ENCODE measurements around the gene AP1AR. TPM values are rescaled to one million over a fixed set of nuclear protein-coding genes. Genes with fewer than 3 reads are reported as not detected.

Gene AP1AR
- polyA plus RNA-seq, 1 donor = 47.6 TPM

- H3K9me3 ChIP-seq (ENCODE audit: control insufficient read depth, low read depth, low read length) = no peaks in the 10 kb centered on the region
- DNase-seq = no peak
- H3K4me1 ChIP-seq (ENCODE audit: control insufficient read depth, insufficient read depth, low read length) = no peaks in the 10 kb centered on the region
- WGBS (ENCODE audit: insufficient coverage, low lambda C conversion rate) = no CpG with 5 or more reads among the region's 1 CpG
- H3K27me3 ChIP-seq (ENCODE audit: control insufficient read depth, insufficient read depth, low read length) = no peaks in the 10 kb centered on the region
- H3K36me3 ChIP-seq (ENCODE audit: control insufficient read depth, insufficient read depth, low read length) = peaks cover 3% of the 10 kb centered on the region
- no peak overlapping the region for H3K27ac ChIP-seq (ENCODE audit: low read length)
- H3K4me3 ChIP-seq (ENCODE audit: low read length) = no peak overlapping the region
These were observed 20.6 kb downstream of the AP1AR start for GRCh38 chr4:112252234-112252633.

DNA sequence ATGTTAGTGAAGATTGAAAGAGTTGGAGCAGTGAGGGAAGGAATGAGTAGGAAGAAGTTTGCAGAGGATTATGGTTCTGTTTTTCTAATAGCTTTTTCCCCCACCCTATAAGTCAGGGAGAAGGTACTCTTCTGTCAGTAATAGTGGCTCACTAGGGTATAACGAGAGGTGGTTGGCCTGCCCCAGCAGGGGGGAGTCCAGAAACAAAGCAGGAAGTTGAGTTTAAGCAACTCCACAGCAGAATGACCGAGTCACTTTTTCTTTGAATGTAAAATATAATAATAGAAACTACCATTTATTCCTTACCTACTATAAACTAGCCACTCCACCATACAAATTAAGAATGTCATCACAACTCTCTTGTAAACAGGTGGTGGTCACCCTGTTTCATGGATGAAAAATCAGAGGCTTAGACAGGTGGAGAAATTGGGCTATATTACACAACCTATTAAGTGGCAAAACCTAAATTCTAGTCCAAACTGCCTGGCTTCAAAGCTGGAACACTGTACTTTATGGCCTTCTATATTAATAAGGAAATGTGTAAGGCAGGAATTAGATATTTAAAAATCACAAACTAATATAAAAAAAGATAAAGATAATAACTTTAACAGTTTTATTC lies 21.9 kb downstream of the AP1AR start:
- H3K4me3 ChIP-seq (ENCODE audit: low read length) = no peak overlapping the region
- H3K36me3 ChIP-seq (ENCODE audit: control insufficient read depth, insufficient read depth, low read length) = peaks cover 7% of the 10 kb centered on the region
- no peaks in the 10 kb centered on the region for H3K4me1 ChIP-seq (ENCODE audit: control insufficient read depth, insufficient read depth, low read length)
- DNase-seq = no peak
- H3K27me3 ChIP-seq (ENCODE audit: control insufficient read depth, insufficient read depth, low read length) = no peaks in the 10 kb centered on the region
- no peaks in the 10 kb centered on the region for H3K9me3 ChIP-seq (ENCODE audit: control insufficient read depth, low read depth, low read length)
- H3K27ac ChIP-seq (ENCODE audit: low read length) = no peak overlapping the region
- no CpG with 5 or more reads among the region's 2 CpGs for whole genome bisulfite sequencing (ENCODE audit: insufficient coverage, low lambda C conversion rate)

DNA sequence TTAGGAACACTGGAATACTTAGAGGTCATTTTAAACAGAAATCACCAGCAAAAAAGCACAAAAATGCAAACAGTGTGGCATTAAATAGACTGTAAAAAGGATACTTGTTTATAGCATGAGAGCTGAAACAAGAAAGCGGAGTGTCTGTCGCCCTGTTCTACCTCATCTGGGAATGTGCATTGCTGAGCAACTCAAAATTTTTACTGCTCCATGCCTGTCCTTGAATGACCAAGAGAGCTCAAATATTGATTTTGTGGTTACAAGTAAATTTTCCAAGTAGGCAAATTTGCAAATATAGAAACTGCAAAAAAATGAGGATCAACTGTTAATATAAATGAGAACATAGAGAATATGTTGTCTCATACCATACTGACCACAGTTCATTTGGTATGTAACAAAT lies 25.5 kb downstream of the AP1AR start:
- Histone ChIP-seq H3K27ac (ENCODE audit: low read length) (no peak overlapping the region), H3K9me3 (ENCODE audit: control insufficient read depth, low read depth, low read length) (no peaks in the 10 kb centered on the region), H3K4me3 (ENCODE audit: low read length) (no peak overlapping the region), H3K4me1 (ENCODE audit: control insufficient read depth, insufficient read depth, low read length) (no peaks in the 10 kb centered on the region), H3K27me3 (ENCODE audit: control insufficient read depth, insufficient read depth, low read length) (no peaks in the 10 kb centered on the region), H3K36me3 (ENCODE audit: control insufficient read depth, insufficient read depth, low read length) (peaks cover 32% of the 10 kb centered on the region)
- no CpG with 5 or more reads among the region's 2 CpGs for WGBS (ENCODE audit: insufficient coverage, low lambda C conversion rate)
- DNase-seq = no peak

- Histone ChIP-seq H3K27me3 (ENCODE audit: control insufficient read depth, insufficient read depth, low read length) (no peaks in the 10 kb centered on the region), H3K4me1 (ENCODE audit: control insufficient read depth, insufficient read depth, low read length) (no peaks in the 10 kb centered on the region)
- DNase-seq = no peak
These were observed 35.2 kb downstream of the AP1AR start for GRCh38 chr4:112266823-112267222.

DNA sequence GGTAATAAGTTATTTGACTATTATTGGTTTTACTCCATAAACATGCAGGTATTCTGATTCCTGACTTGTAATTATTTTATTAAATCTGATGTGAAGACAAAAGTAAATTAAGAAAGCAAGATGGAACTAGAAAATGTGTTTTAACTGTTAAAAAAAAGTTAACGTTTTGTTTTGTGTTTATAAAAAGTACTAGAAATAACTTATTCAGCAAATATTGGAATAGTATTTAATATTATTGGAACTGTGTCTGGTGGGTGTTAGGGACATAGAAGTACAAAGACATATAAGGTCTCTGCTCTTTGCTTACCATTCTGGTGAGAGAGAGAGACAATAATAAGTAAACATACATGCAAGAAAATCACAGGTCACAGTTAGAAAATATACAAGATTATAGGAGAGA lies 38.5 kb downstream of the AP1AR start:
- WGBS (ENCODE audit: insufficient coverage, low lambda C conversion rate) = 93% methylated on average over 1 of the region's 1 CpG
- no peak for DNase-seq
- Histone ChIP-seq H3K27ac (ENCODE audit: low read length) (no peak overlapping the region), H3K27me3 (ENCODE audit: control insufficient read depth, insufficient read depth, low read length) (no peaks in the 10 kb centered on the region), H3K9me3 (ENCODE audit: control insufficient read depth, low read depth, low read length) (no peaks in the 10 kb centered on the region), H3K4me1 (ENCODE audit: control insufficient read depth, insufficient read depth, low read length) (no peaks in the 10 kb centered on the region), H3K4me3 (ENCODE audit: low read length) (no peak overlapping the region), H3K36me3 (ENCODE audit: control insufficient read depth, insufficient read depth, low read length) (peaks cover 19% of the 10 kb centered on the region)

More at GRCh38 chr4:112266823-112267222, 35.2 kb downstream of the AP1AR start:
- H3K4me3 ChIP-seq (ENCODE audit: low read length) = no peak overlapping the region
- peaks cover 30% of the 10 kb centered on the region for H3K36me3 ChIP-seq (ENCODE audit: control insufficient read depth, insufficient read depth, low read length)
- no peak overlapping the region for H3K27ac ChIP-seq (ENCODE audit: low read length)
- 100% methylated on average over 1 of the region's 2 CpGs for WGBS (ENCODE audit: insufficient coverage, low lambda C conversion rate)
- H3K9me3 ChIP-seq (ENCODE audit: control insufficient read depth, low read depth, low read length) = no peaks in the 10 kb centered on the region

DNA sequence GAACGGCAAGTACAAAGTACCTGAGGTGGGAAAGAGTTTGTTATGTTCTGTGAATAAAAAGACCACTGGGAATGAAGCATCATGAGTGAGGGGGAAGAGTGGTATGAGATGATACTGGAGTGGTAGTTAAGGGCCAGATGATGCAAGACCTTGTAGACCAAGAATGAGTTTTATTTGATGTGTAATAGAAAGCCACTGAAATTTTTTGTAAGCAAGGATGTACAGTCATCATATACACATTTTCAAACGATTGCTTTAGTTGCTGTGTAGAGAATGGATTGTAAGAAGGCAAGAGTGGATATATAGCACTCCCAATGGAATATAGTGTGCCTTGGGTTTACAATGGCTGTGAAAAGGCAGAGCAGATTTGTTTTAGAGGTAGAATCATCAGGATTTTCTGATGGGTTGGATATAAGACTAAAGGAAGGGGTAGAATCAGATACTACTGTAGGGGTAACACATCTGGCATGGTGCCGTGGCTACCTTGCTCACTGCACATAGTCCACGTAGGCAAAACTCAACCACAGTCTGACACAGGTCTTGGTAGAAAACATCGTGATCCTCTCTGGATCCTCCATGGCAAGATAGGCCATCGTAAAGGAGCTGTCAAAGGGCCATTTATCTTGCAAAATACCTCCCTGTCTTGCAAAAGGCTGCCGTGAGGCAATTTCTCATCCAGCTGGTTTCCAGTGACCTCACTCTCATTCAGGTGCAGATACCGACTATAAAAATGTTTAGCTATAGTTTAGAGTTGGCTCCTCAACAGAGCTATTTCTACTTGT lies 39.2 kb downstream of the AP1AR start:
- H3K4me3 ChIP-seq (ENCODE audit: low read length) = no peak overlapping the region
- no peaks in the 10 kb centered on the region for H3K9me3 ChIP-seq (ENCODE audit: control insufficient read depth, low read depth, low read length)
- no peak for DNase-seq
- H3K36me3 ChIP-seq (ENCODE audit: control insufficient read depth, insufficient read depth, low read length) = peaks cover 21% of the 10 kb centered on the region
- H3K4me1 ChIP-seq (ENCODE audit: control insufficient read depth, insufficient read depth, low read length) = no peaks in the 10 kb centered on the region
- H3K27me3 ChIP-seq (ENCODE audit: control insufficient read depth, insufficient read depth, low read length) = no peaks in the 10 kb centered on the region
- no peak overlapping the region for H3K27ac ChIP-seq (ENCODE audit: low read length)
- no CpG with 5 or more reads among the region's 8 CpGs for WGBS (ENCODE audit: insufficient coverage, low lambda C conversion rate)

- 90% methylated on average over 2 of the region's 4 CpGs for WGBS (ENCODE audit: insufficient coverage, low lambda C conversion rate)
- Histone ChIP-seq H3K27me3 (ENCODE audit: control insufficient read depth, insufficient read depth, low read length) (no peaks in the 10 kb centered on the region), H3K4me3 (ENCODE audit: low read length) (no peak overlapping the region), H3K4me1 (ENCODE audit: control insufficient read depth, insufficient read depth, low read length) (no peaks in the 10 kb centered on the region), H3K27ac (ENCODE audit: low read length) (no peak overlapping the region), H3K9me3 (ENCODE audit: control insufficient read depth, low read depth, low read length) (no peaks in the 10 kb centered on the region), H3K36me3 (ENCODE audit: control insufficient read depth, insufficient read depth, low read length) (peaks cover 25% of the 10 kb centered on the region)
- DNase-seq = no peak
These were observed 40.7 kb downstream of the AP1AR start for GRCh38 chr4:112272292-112272691.

GRCh38 chr4:112274959-112275358 lies 43.4 kb downstream of the AP1AR start:
- no peaks in the 10 kb centered on the region for H3K9me3 ChIP-seq (ENCODE audit: control insufficient read depth, low read depth, low read length)
- H3K27me3 ChIP-seq (ENCODE audit: control insufficient read depth, insufficient read depth, low read length) = no peaks in the 10 kb centered on the region
- H3K4me1 ChIP-seq (ENCODE audit: control insufficient read depth, insufficient read depth, low read length) = no peaks in the 10 kb centered on the region
- H3K4me3 ChIP-seq (ENCODE audit: low read length) = no peak overlapping the region
- no peak overlapping the region for H3K27ac ChIP-seq (ENCODE audit: low read length)
- WGBS (ENCODE audit: insufficient coverage, low lambda C conversion rate) = no CpG with 5 or more reads among the region's 4 CpGs
- H3K36me3 ChIP-seq (ENCODE audit: control insufficient read depth, insufficient read depth, low read length) = peaks cover 17% of the 10 kb centered on the region
- no peak for DNase-seq

GRCh38 chr4:112276113-112276512 lies 44.5 kb downstream of the AP1AR start:
- no peak for DNase-seq
- no peaks in the 10 kb centered on the region for H3K4me1 ChIP-seq (ENCODE audit: control insufficient read depth, insufficient read depth, low read length)
- no peaks in the 10 kb centered on the region for H3K27me3 ChIP-seq (ENCODE audit: control insufficient read depth, insufficient read depth, low read length)
- peaks cover 13% of the 10 kb centered on the region for H3K36me3 ChIP-seq (ENCODE audit: control insufficient read depth, insufficient read depth, low read length)
- H3K27ac ChIP-seq (ENCODE audit: low read length) = no peak overlapping the region
- no peaks in the 10 kb centered on the region for H3K9me3 ChIP-seq (ENCODE audit: control insufficient read depth, low read depth, low read length)
- WGBS (ENCODE audit: insufficient coverage, low lambda C conversion rate) = no CpG with 5 or more reads among the region's 3 CpGs
- no peak overlapping the region for H3K4me3 ChIP-seq (ENCODE audit: low read length)

DNA sequence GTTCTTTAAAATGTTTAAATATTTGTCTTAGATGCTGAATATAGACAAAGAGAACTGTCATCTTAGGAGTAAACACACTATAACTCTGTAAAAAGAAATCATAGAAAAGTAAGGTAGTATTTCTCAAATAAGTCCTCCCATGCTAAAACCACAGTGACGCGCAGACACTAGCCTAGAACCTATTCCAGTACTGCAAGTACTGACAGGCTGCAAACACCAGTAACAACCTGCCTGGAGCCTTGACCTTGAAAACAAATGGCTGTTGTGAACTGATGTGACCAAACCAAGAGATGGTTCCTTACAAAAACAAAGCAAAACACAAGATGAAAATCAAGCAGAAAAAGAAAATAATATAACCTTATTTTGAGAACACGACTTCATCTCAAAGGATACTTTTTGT lies 45.6 kb downstream of the AP1AR start:
- H3K27ac ChIP-seq (ENCODE audit: low read length) = no peak overlapping the region
- no peaks in the 10 kb centered on the region for H3K9me3 ChIP-seq (ENCODE audit: control insufficient read depth, low read depth, low read length)
- 89% methylated on average over 1 of the region's 3 CpGs for WGBS (ENCODE audit: insufficient coverage, low lambda C conversion rate)

More for the DNA sequence above, 45.6 kb downstream of the AP1AR start:
- no peak overlapping the region for H3K4me3 ChIP-seq (ENCODE audit: low read length)
- peaks cover 10% of the 10 kb centered on the region for H3K36me3 ChIP-seq (ENCODE audit: control insufficient read depth, insufficient read depth, low read length)
- no peaks in the 10 kb centered on the region for H3K27me3 ChIP-seq (ENCODE audit: control insufficient read depth, insufficient read depth, low read length)
- no peak for DNase-seq
- no peaks in the 10 kb centered on the region for H3K4me1 ChIP-seq (ENCODE audit: control insufficient read depth, insufficient read depth, low read length)
